Hematopoietic multipotent progenitor cell (in vitro differentiated cells): Measurements from ENCODE around the gene MTMR1. TPM values are rescaled to one million over a fixed set of nuclear protein-coding genes. Genes with fewer than 3 reads are reported as not detected.

Experiments used
- DNase-seq, 3 donors: peaks; one replicate each; pipeline ENCODE4 v3.0.0-alpha.2; 2011 to 2015; ENCODE audit warnings: low read depth in 2 of 3, low spot score in 2 of 3
- total RNA-seq: library from RNA; depleted of rRNA; stranded (reverse); fragments of >200 nt; gene quantifications from one replicate; pipeline ENCODE4 v1.2.3, GENCODE V29; 2012

The MTMR1 gene
- 13.5 TPM for total RNA-seq

DNA sequence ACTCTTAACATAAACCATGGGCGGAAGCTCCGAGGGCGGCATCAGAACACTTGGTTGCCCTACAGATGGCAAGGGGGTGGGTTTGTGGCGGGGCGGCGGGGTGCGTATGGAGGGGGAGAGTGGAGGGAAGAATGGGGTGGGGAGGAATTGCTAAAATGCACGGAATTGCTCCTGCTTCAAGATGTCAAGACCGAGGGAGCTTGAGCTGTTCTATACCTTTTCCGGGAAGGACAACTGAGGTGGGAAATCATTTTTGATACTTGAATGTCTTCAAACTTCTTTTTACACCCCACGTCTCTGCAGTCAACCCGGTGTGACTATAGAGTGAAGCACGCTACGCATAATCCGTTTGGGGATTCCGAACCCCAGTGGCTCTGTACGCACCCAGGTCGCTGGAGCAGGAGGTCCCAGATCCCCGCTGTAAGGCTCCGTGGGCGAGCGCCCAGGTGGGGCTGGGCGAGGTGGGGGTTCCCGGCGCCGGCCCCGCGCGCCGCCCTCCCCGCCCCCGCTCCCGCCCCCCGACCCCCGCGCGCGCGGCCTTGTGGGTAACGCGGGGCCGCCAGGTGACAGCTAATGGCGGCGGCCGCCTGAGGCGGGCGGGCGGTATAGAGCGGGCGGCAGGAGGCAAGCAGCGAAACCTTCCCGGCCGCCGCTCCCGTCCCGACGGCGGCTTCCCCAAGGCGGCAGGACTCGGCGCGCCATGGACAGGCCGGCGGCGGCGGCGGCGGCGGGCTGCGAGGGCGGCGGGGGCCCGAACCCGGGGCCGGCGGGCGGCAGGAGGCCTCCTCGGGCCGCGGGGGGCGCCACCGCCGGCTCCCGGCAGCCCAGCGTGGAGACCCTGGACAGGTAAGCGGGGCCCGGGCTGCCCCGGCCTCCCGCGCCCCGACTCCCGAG is at the start of gene MTMR1:
Gene MTMR1 (plus strand): TSS at position 566 of the 894 bp plus-strand sequence. CDS start 135 bp downstream, at position 701.
- DNase-seq = peak in 2 of 3 donors; percentile 24 to 47

DNA sequence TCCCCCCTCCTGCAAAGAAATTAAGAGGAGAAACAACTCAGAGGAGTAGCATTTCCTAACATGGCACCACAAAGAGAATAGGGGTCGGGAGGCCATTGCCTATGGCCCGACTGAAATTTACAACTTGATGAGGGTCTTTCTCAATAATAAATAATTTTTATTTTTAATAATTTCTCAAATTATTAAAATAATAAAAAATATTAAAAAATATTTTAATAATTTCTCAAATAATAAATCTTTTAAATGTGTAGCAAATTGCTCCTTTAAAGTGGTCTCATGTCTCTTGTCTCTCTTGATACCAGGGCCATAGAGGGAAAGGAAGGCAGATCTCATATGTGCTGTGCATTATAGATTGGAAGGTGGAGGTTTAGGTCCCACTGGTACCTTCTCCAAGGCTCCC is 49.2 kb upstream of the MTMR1 start:
- no peak for DNase-seq

DNA sequence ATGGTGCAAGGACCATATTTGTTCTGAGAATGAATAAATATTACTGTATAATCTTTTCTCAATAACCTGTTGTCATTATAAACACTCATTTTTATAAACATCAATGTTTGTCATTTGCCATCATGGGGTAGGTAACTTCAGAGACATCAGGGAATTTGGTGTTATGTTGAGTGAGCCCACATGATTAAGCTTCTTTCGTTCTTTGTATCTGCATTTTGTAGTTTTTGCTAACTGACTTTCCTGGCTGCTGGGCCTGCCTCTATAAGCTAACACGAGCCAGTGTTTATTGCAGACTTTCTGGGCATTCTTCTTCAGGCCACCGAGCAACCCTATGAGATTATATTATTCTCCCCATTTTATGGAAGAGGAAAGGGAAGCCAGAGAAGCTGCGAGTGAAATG is 48.8 kb upstream of the MTMR1 start:
- DNase-seq = no peak

DNA sequence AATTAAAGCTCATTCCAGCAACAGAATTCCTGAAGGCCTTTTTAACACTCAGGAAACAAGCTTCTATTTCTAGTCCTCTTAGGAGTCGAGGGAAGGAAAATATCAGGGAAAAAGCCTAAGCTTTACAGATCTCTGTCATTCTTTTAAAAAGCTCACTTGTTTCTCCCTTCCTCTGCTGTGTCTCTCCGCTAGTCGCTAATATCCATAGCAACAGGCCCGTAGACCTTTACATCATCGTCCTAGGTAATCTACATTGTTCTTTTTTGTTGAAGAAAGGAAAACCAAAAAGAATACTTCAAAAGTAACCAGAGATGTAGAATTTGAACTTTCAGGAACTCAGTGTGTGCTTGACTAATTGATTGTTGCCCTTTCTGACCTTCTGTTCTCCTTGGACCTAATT is 45.9 kb upstream of the MTMR1 start:
- no peak for DNase-seq

DNA sequence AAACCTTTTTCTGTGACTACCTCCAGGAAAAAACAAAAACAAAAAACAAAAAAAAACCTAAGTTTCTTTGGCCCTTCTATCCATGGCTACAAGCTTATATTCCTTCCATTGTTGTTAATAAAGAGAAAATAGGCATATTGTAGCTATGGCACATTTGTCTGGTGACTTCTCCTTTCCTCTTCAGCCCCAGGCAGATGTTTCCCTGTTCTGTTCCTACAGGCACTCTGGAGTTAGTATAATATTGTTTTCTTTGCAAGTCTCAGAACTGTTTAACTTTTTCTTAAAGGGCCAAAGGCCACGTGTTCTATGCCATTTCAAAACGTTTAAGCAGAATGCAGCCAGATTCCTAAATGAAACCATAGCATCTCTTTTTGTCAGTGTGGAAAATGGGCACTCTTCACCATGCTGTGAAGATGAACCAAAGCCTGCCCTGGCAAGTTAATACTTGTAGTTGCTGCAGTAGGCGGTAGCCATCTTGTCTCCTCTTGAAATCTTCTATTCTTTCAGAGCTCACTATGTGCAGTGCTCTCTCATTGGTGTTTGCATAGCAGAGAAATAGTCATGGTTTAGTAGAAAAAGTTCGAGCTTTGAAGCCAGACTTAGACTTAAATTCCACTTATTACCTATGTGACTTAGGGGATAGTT is 44.8 kb upstream of the MTMR1 start:
- no peak for DNase-seq

DNA sequence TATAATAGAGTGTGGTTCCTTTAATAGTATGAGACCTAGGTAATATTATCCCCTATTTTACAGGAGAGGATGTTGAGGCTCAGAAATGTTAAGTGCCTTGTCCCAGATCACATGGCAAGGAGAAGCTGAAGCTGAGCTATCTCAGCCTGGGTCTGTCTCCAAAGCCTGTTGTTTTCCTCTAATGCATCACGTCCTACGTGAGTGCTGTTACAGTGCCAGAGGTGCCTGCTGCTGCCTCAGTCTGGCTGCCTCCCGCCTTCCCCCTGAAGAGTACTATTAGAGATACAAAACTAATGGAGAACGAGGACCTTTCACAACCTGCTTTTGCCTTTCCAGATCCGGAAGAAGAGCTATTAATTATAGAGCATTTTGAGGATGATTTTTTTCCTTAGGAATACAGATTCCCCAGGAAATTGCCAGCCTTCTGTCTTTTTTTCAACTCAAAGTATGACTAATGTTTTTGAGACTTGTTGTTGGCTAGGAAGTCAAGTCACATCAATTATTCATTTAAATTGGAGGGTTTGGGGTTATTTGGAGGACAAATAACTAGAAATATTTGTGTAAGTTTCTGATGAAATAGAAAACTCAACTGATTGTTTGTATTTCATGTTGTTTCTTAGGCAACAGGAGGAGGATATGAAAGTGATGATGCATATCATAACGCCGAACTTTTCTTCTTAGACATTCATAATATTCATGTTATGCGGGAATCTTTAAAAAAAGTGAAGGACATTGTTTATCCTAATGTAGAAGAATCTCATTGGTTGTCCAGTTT is 43.9 kb upstream of the MTMR1 start:
- DNase-seq = no peak

DNA sequence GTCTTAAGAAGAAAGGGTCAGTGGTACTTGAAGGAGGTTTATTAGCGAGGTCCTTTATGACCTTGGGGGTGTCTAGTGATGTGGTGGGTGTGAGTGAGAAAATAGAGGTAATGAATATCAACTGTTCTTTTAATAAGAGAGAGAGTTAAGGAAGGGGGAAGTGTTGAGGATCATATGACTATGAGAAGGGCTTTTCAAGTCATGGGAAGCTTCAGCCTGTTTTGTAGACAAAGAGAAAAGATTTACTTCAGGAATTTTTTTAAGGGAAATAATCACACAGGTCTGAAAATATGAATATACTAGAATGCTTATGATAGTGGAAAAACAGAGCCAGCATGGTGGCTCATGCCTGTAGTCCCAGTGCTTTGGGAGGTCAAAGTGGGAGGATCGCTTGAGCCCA is 41.3 kb upstream of the MTMR1 start:
- no peak for DNase-seq

DNA sequence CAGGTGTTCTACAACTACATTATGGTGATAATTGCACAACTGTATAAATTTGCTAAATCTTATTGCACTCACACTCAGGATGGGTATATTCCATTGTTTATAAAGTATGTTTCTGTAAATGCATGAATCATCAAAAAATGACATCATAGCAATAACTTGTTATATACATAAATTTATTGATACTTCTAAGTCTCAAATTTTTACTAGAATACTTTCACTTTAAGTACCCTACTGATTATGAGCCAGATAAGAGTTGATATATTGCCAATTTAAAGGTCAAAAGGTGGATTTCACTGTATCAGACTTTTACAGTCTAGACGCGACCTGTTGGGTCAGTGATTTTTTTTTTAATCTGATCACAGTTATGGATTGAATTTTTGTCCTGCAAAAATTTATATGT is 37.4 kb upstream of the MTMR1 start:
- no peak for DNase-seq

DNA sequence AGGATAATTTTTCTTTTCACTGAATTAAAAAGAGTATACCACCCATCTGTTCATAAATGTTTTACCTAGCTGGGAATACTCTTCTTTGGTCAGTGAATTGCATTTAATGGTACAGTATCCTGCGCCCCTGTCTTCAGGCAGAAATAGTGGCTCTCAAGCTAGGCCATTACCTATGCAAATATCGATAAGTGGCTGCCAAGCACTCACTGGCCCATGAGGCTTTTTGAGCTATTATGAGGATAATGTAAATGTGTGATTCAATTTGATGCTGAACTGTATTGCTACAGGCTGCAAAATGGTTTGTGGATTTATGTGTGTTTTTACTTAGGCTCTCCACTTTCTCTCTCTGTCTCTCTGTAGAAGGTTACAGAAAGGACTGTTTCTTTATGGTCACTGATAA is 30.1 kb upstream of the MTMR1 start:
- no peak for DNase-seq

DNA sequence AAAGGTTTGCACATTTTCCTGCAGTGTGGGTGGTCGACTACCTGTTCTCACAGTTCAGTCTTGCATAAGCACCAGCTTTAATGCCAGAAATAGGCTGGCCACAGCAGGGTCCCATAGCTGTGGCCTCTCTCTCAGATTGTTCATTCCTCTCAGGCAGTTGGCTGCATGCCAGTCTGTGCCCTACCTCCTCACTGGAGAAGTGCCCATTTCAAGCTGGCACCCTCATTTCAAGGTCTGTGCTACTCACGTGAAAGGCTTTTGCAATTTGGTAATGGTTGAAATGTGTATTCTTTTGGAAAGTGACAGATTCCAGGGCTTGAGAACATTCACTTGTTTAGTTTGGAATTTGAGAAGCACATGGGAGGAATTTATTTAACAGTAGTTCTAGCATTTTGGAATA is 28.9 kb upstream of the MTMR1 start:
- DNase-seq = no peak

DNA sequence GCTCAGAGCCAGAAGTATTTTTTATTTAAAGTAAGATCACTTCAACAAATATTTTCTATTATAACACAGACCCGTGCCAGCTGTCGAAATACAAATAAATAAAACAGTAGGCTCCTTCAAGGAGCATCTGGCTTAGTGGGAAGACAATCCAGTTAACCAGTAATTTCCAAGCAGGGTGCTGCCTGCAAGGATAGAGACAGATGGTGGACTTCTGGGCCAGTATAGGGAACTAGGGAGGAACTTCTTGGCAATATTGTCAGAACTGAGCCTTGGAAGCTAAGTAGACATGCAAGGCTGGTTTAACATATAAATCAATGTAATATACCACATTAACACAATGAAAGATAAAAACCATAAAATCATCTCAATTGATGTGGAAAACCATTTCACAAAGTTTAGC is 17.0 kb upstream of the MTMR1 start:
- no peak for DNase-seq

DNA sequence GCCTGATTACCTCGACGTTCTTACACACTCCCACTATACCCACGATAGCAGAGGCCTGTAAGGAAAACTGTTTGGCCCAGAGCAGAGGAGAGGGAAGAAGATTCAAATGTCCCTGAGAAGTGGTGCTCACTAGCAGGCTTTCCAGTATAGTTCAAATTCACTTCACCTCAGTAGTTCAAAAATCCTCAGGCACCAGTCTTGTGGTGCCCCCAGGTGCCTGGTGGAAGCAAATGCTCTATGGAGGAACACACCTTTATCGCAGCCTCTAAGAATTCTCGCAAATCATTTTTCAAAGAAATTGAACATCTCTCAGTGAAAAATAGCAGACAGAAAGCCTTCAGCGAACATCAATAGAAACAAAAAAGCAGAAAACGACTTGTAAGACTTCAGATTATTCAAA is 12.2 kb upstream of the MTMR1 start:
- peak in 1 of 3 donors; percentile 26 for DNase-seq

DNA sequence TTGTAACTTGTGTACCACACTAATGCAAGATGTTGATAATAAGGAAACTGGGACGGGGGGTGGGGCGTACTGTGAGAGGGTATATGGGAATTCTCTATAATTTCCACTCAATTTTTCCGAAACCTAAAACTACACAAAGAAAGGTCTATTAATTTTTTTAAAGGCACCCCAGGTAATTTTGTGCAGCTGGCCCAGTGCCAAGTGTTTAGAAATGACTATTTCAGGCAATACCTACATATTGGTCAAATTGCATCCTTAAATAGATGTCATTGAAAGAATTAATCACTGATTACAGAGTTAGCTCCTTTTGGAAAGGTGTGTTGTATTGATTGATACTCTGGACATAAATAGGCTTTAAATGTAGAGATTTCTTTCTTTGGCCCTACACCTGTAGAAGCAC is 10.1 kb upstream of the MTMR1 start:
- no peak for DNase-seq

DNA sequence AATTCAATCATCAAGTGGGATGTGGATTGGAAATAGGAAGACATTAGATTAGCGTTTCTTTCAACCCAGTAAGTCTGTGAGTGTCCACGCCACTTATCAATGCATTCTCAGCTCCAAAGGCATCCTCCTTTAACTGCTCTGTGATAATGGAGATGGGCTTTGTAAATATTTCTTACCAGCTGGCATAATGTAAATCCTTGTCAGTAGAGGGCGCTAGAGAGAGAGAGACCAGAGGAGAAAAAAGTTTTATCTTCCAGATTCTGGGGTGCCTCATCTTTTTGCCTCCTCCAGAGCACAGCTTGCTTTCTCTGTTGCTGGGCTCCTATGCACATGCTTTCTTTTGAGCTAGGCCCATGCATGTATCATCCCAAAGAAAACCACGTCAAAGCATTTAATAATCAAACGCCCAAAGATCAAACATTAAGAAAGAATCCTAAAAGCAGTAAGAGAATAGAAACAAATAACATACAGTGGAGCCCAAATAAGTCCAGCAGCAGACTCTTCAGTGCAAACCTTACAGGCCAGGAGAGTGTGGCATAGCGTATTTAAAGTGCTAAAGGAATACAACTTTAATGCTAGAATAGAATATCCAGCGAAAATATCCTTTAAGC is 9.6 kb upstream of the MTMR1 start:
- peak in 2 of 3 donors; percentile 33 to 69 for DNase-seq

DNA sequence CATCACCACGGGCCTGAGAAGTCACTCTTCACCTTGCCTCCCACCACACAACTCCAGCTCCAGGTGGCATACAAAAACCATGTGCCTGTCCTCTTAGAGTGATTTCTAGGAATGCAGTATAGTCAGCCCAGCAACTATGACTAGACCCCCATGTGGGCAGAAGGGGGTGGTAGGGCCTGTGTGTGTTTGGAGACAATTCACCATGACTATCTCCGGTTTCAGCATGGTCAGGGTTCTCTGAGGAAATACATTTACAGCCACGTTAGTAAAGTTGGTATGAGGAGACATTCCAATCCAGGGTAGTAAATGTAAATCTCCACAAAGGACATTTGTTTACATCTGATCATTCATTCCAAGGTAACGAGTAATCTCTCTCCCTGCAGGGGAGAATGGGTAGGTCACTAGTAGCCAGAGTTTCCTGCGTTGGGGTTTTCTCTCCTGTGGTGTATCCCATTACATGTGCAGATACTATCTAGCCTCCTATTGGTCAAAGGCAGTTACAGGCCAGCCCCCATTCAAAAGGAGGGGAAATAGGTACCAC is 4.2 kb upstream of the MTMR1 start:
- no peak for DNase-seq

DNA sequence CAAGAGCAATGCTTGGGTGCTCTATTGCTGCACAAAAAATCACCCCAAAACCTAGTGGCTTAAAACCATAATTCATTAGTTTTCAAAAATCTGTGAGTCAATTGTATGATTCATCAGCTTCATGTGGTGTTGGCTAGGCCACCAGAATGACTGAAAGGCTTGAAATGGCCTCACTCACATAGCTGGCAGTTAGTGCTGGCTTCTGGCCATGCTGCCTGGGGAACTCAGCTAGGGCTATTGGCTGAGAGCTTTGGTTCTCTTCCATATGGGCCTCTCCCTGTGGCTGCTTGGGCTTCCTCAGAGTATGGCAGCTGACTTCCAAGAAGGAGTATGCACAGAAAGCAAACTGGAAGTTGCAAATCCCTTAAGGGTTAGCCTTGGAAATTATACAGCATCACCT is 3.1 kb upstream of the MTMR1 start:
- DNase-seq = no peak

DNA sequence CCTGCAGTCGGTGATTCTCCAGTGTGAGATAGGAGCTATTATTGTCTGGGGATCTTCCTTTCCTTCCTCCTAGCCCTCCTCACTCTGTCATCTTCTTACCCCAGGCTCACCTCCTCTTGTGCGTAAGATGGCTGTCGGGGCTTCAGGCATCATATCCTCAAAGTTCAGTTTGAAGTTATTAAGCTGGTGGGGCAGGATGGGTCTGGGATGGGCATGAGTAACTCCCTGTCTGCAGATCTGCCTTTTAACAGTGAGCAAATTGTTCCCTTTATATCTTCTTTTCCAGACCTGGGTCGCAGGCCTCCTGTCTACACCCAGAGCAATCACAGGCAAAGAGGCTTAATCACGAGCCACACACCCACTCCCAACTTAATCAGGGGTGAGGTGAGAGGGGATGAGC is 900 bp upstream of the MTMR1 start:
- DNase-seq = no peak

DNA sequence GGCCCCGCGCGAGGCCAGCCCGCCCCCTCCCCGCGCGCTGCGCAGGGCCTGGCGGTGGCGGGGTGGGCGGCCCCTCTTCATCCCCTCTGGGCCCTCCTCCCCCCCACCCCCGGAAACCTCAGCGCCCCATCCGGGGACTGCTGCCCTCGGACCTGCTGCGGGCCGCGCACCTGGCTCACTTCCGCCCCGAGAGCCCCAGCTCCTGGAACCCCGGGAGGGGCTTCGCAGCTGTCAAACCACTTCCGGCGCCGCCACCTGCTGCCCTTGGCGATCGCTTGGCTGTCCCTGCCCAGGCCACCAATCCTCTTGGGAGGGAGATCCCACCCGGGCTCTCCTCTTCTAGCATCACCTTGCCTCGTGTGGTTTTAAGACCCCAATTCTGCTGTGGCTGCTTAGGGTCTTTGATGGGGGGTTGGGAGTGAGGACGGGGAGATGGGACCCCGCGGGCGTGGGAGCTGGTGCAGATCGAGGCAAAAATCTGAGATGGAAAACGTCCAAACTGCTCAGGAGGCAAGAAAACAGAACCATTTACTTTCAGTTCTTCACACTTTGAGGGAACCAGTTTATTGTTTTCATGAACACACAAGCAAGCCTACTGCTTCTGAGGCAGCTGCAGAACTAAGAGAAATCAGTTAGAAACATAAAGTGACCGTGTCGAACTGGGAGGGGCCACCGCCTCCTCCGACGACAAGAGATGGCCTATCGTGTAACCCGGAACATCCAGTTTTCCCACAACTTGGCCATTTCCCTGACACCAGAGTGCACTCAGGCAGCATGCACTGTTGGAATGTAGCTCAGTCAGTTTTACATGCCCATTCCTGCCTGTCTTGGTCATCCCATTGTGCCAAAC is 754 bp downstream of the MTMR1 start:
- peak in 2 of 3 donors; percentile 64 to 72 for DNase-seq

DNA sequence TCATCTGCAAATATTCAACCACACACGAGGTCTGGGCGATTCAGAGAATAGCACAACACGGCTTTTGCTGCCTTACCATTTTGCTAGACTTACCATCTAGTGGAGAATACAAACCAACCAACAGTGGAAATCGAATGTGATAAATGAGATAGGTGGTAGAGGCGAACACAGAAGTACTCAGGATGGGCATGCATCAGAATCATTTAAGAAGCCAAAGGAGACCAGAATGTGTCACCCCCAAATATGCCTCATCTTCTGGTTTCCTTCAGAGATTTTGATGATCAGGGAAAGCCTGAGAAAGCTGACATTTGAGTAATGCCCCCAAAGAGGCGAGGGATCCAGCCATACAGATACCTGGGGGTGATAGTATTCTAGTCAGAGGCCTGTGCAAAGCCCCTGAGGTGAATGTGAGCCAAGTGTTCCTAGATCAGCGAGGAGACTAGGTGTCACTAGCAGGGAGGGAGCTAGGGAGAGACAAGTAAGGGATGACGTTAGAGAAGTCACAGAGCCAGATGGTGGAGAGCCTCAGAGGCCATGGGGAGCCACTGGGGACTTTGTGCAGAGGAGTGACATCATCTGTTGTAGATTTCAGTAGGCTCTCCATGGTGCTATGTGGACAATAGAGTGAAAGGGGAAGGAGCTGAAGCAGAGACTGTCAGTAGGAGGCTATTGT is 1.7 kb downstream of the MTMR1 start:
- peak in 1 of 3 donors; percentile 34 for DNase-seq
